Liver (tissue), 2 donors: ENCODE results near the gene PCDHGA9.

Source experiments
- SP1 ChIP-seq: IDR thresholded peaks from 2 replicates; pipeline ENCODE4 v1.6.1; 2018; ENCODE audit warnings: antibody characterized with exemption, mild to moderate bottlenecking
- TAF1 ChIP-seq: conservative IDR thresholded peaks from 2 replicates; pipeline ENCODE4 v1.6.1; 2016; ENCODE audit warnings: antibody characterized with exemption, mild to moderate bottlenecking
- YY1 ChIP-seq: IDR thresholded peaks from 2 replicates; pipeline ENCODE4 v1.6.1; 2016; ENCODE audit warnings: antibody characterized with exemption, mild to moderate bottlenecking
- donor health status: healthy.

- TF ChIP-seq YY1 (no peak), SP1 (no peak), TAF1 (no peak)
Measured at GRCh38 chr5:141434006-141434405, 31.4 kb downstream of the PCDHGA9 start.
